ENCODE data around the gene D2HGDH. TPM values are rescaled to one million over a fixed set of nuclear protein-coding genes. Genes with fewer than 3 reads are reported as not detected.
A peak's percentile ranks its signal among the peaks of the same experiment; 100 is the strongest.
"Not testable (repeated sequence)": the region's sequence is repeated elsewhere in the genome, so short reads cannot be mapped to it uniquely, and the experiment has no call there.

The D2HGDH gene
- total RNA-seq, 1 experiment from 2014 or later, result 4.3 TPM

GRCh38 chr2:241796209-241796608, 61.8 kb downstream of the D2HGDH start:
- no peak overlapping the region for H3K4me3 ChIP-seq
- no peak overlapping the region for H3K27ac ChIP-seq
- no peaks in the 10 kb centered on the region for H3K4me1 ChIP-seq
- H3K9me3 ChIP-seq (replicated peaks), result no peaks in the 10 kb centered on the region
- no peak for DNase-seq
- peaks cover 9% of the 10 kb centered on the region; the same call in 1 of the 2 replicates for H3K27me3 ChIP-seq
- no peaks in the 10 kb centered on the region for H3K36me3 ChIP-seq

GRCh38 chr2:241796610-241797138, 62.2 kb downstream of the D2HGDH start:
- H3K9me3 ChIP-seq (replicated peaks), result no peaks in the 10 kb centered on the region
- no peak overlapping the region for H3K27ac ChIP-seq
- no peaks in the 10 kb centered on the region for H3K4me1 ChIP-seq
- no peak overlapping the region for H3K4me3 ChIP-seq
- no peaks in the 10 kb centered on the region for H3K36me3 ChIP-seq
- no peak for DNase-seq
- peaks cover 9% of the 10 kb centered on the region; the same call in 1 of the 2 replicates for H3K27me3 ChIP-seq

- Histone ChIP-seq H3K4me3 (no peak overlapping the region), H3K27ac (no peak overlapping the region), H3K9me3 (replicated peaks) (no peaks in the 10 kb centered on the region), H3K4me1 (no peaks in the 10 kb centered on the region), H3K36me3 (no peaks in the 10 kb centered on the region), H3K27me3 (peaks cover 9% of the 10 kb centered on the region; the same call in 1 of the 2 replicates)
- DNase-seq, result no peak
Measured at GRCh38 chr2:241797441-241798080, 63.1 kb downstream of the D2HGDH start.

- H3K27ac ChIP-seq, result no peak overlapping the region
- no peaks in the 10 kb centered on the region for H3K36me3 ChIP-seq
- peaks cover 9% of the 10 kb centered on the region; the same call in 1 of the 2 replicates for H3K27me3 ChIP-seq
- H3K9me3 ChIP-seq (replicated peaks), result no peaks in the 10 kb centered on the region
- H3K4me1 ChIP-seq, result no peaks in the 10 kb centered on the region
- DNase-seq, result peak in 1 of 2 experiments; percentile 7
- no peak overlapping the region for H3K4me3 ChIP-seq
Measured at GRCh38 chr2:241798081-241798630, 63.7 kb downstream of the D2HGDH start.

- H3K4me1 ChIP-seq, result no peaks in the 10 kb centered on the region
- no peak for DNase-seq
- no peaks in the 10 kb centered on the region for H3K9me3 ChIP-seq (replicated peaks)
- H3K27me3 ChIP-seq, result peaks cover 9% of the 10 kb centered on the region; the same call in 1 of the 2 replicates
- no peaks in the 10 kb centered on the region for H3K36me3 ChIP-seq
- H3K4me3 ChIP-seq, result no peak overlapping the region
- no peak overlapping the region for H3K27ac ChIP-seq
Measured at GRCh38 chr2:241798631-241799521, 64.4 kb downstream of the D2HGDH start.

GRCh38 chr2:241799522-241800197, 65.2 kb downstream of the D2HGDH start:
- H3K9me3 ChIP-seq (replicated peaks), result no peaks in the 10 kb centered on the region
- no peaks in the 10 kb centered on the region for H3K36me3 ChIP-seq
- H3K4me3 ChIP-seq, result no peak overlapping the region
- H3K27ac ChIP-seq, result no peak overlapping the region
- no peak for DNase-seq
- peaks cover 9% of the 10 kb centered on the region; the same call in 1 of the 2 replicates for H3K27me3 ChIP-seq
- no peaks in the 10 kb centered on the region for H3K4me1 ChIP-seq

GRCh38 chr2:241800198-241800903, 65.9 kb downstream of the D2HGDH start:
- not testable (repeated sequence) for H3K27ac ChIP-seq; H3K9me3 ChIP-seq (replicated peaks); H3K36me3 ChIP-seq; DNase-seq; H3K4me3 ChIP-seq; H3K4me1 ChIP-seq; H3K27me3 ChIP-seq

- Histone ChIP-seq H3K4me1 (no peaks in the 10 kb centered on the region), H3K27ac (no peak overlapping the region), H3K9me3 (replicated peaks) (no peaks in the 10 kb centered on the region), H3K27me3 (peaks cover 9% of the 10 kb centered on the region; the same call in 1 of the 2 replicates), H3K4me3 (no peak overlapping the region), H3K36me3 (no peaks in the 10 kb centered on the region)
- no peak for DNase-seq
Measured at GRCh38 chr2:241801611-241802420, 67.4 kb downstream of the D2HGDH start.

- Histone ChIP-seq H3K4me1 (no peaks in the 10 kb centered on the region), H3K4me3 (no peak overlapping the region), H3K9me3 (replicated peaks) (no peaks in the 10 kb centered on the region), H3K27ac (no peak overlapping the region), H3K27me3 (peaks cover 9% of the 10 kb centered on the region; the same call in 1 of the 2 replicates), H3K36me3 (no peaks in the 10 kb centered on the region)
- no peak for DNase-seq
Measured at GRCh38 chr2:241802421-241803318, 68.2 kb downstream of the D2HGDH start.

- H3K9me3 ChIP-seq (replicated peaks), result no peaks in the 10 kb centered on the region
- H3K27ac ChIP-seq, result no peak overlapping the region
- H3K27me3 ChIP-seq, result 0 out of 2 replicates have a peak, but pooled peaks cover 3% of the 10 kb centered on the region
- H3K4me3 ChIP-seq, result no peak overlapping the region
- no peak for DNase-seq
- peaks cover 5% of the 10 kb centered on the region for H3K4me1 ChIP-seq
- no peaks in the 10 kb centered on the region for H3K36me3 ChIP-seq
Measured at GRCh38 chr2:241803387-241804325, 69.2 kb downstream of the D2HGDH start.

- Histone ChIP-seq H3K27ac (no peak overlapping the region), H3K27me3 (0 out of 2 replicates have a peak, but pooled peaks cover 8% of the 10 kb centered on the region), H3K4me3 (no peak overlapping the region), H3K9me3 (replicated peaks) (no peaks in the 10 kb centered on the region), H3K4me1 (peaks cover 5% of the 10 kb centered on the region), H3K36me3 (no peaks in the 10 kb centered on the region)
- DNase-seq, result peak in 1 of 2 experiments; percentile 24
Measured at GRCh38 chr2:241804326-241805229, 70.1 kb downstream of the D2HGDH start.
